GM12878 (cell line): Measurements from ENCODE around the gene KCNMB2. TPM values are rescaled to one million over a fixed set of nuclear protein-coding genes. Genes with fewer than 3 reads are reported as not detected.

ENCODE experiments used
- ATAC-seq: fragments of 200-7000 bp; cut with Tn5 transposase; 3 replicates; pipeline ENCODE4 v1.9.1; 2020; ENCODE audit warnings: mild to moderate bottlenecking, moderate library complexity
- BruUV-seq: library from RNA; stranded (reverse); fragments of 400-500 nt; replicated peaks from 2 replicates; lab custom pipeline; 2021; lab: Mats Ljungman, UMichigan
- CTCF ChIA-PET: fragments of 300-600 bp; sonication (Branson Sonifier 250); formaldehyde crosslinking; extraction: SDS; loops from one replicate; lab custom pipeline; 2021; ENCODE audit warnings: inconsistent platforms; lab: Yijun Ruan, JAX
- POLR2A ChIA-PET: fragments of 350-600 bp; formaldehyde crosslinking; extraction: SDS; loops from one replicate; lab custom pipeline; 2021; ENCODE audit warnings: inconsistent platforms; lab: Charles Lee
- RAD21 ChIA-PET: fragments of 300-600 bp; sonication (Branson Sonifier 250); formaldehyde crosslinking; loops from one replicate; lab custom pipeline; 2023; ENCODE audit warnings: antibody characterized with exemption; ENCODE audit not compliant: unreplicated experiment; lab: Charles Lee
- SMC1A ChIA-PET: fragments of 300-600 bp; sonication (Branson Sonifier 250); formaldehyde crosslinking; loops from one replicate; lab custom pipeline; 2023; ENCODE audit not compliant: unreplicated experiment, uncharacterized antibody; lab: Charles Lee
- DNase-seq: peaks from one replicate; pipeline ENCODE4 v3.0.0-alpha.2; 2011; ENCODE audit warnings: low read depth, low spot score
- FAIRE-seq: peaks from 3 replicates; lab custom pipeline; 2011; peaks lifted over from hg19 to GRCh38; lab: Jason Lieb, UNC
- H2AFZ ChIP-seq: 2 replicates; pipeline ENCODE4 v1.6.0; 2011; ENCODE audit warnings: low read depth, low read length, control low read depth; ENCODE audit not compliant: control insufficient read depth
- H3K27ac ChIP-seq: 2 replicates; pipeline ENCODE4 v1.5.1; 2011; ENCODE audit warnings: control low read depth; ENCODE audit not compliant: control insufficient read depth, insufficient read depth
- H3K27me3 ChIP-seq, 2 experiments: replicated peaks in 1 of 2; 2 replicates each; pipeline versions ENCODE4 v1.6.0 to v1.6.1; 2011; ENCODE audit warnings: low read length in 1 of 2; ENCODE audit not compliant: control insufficient read depth in 2 of 2, insufficient read depth in 2 of 2
- H3K36me3 ChIP-seq, 2 experiments: 2 replicates each; pipeline ENCODE4 v1.5.1; 2011; ENCODE audit warnings: low read length in 1 of 2; ENCODE audit not compliant: control insufficient read depth in 2 of 2, insufficient read depth in 2 of 2
- H3K4me1 ChIP-seq: 2 replicates; pipeline ENCODE4 v1.6.1; 2011; ENCODE audit warnings: mild to moderate bottlenecking, low read length, moderate library complexity, mixed read lengths; ENCODE audit not compliant: control insufficient read depth, insufficient read depth
- H3K4me2 ChIP-seq: 2 replicates; pipeline ENCODE4 v1.6.0; 2011; ENCODE audit warnings: control low read depth; ENCODE audit not compliant: control insufficient read depth, insufficient read depth
- H3K4me3 ChIP-seq: fragments of 200-600 bp; sonication (generic); 2 replicates; pipeline ENCODE4 v1.5.1; 2016
- H3K79me2 ChIP-seq: 2 replicates; pipeline ENCODE4 v1.6.0; 2011; ENCODE audit warnings: low read length; ENCODE audit not compliant: control insufficient read depth, insufficient read depth
- H3K9ac ChIP-seq: 2 replicates; pipeline ENCODE4 v1.8.0; 2011; ENCODE audit warnings: low read length, control low read depth, mixed read lengths; ENCODE audit not compliant: control insufficient read depth, insufficient read depth
- H3K9me3 ChIP-seq: replicated peaks from 3 replicates; pipeline ENCODE4 v1.5.1; 2011; ENCODE audit warnings: mild to moderate bottlenecking, low read length; ENCODE audit not compliant: control insufficient read depth, insufficient read depth
- H4K20me1 ChIP-seq: 2 replicates; pipeline ENCODE4 v1.6.0; 2011; ENCODE audit not compliant: control insufficient read depth, insufficient read depth
- ASH2L ChIP-seq: fragments of 300-600, 200-600 bp; sonication (generic); IDR thresholded peaks from 2 replicates; pipeline ENCODE4 v1.6.1; 2017; ENCODE audit warnings: low read depth, mild to moderate bottlenecking, borderline replicate concordance
- CBFB ChIP-seq: IDR thresholded peaks from 2 replicates; pipeline ENCODE4 v1.6.1; 2016; ENCODE audit warnings: antibody characterized with exemption, low read depth
- CREB1 ChIP-seq: IDR thresholded peaks from 2 replicates; pipeline ENCODE4 v1.6.1; 2012; ENCODE audit warnings: low read depth, mild to moderate bottlenecking, inconsistent platforms
- CREM ChIP-seq: IDR thresholded peaks from 2 replicates; pipeline ENCODE4 v1.6.1; 2014; ENCODE audit warnings: antibody characterized with exemption, low read depth
- PBX3 ChIP-seq: IDR thresholded peaks from 2 replicates; pipeline ENCODE4 v1.6.1; 2011; ENCODE audit warnings: mild to moderate bottlenecking, low read depth, low read length, moderate library complexity; ENCODE audit not compliant: insufficient replicate concordance
- POLR2AphosphoS5 ChIP-seq: IDR thresholded peaks from 2 replicates; pipeline ENCODE4 v1.6.1; 2011; ENCODE audit warnings: mild to moderate bottlenecking, low read length, inconsistent platforms
- RAD51 ChIP-seq: fragments of 450-650 bp; IDR thresholded peaks from 2 replicates; pipeline ENCODE4 v1.6.1; 2016; ENCODE audit warnings: moderate library complexity, mild to moderate bottlenecking, inconsistent platforms
- RELB ChIP-seq: fragments of 450-650 bp; IDR thresholded peaks from 2 replicates; pipeline ENCODE4 v1.6.1; 2017; ENCODE audit warnings: low read depth, mild to moderate bottlenecking, moderate library complexity
- RFX5 ChIP-seq: IDR thresholded peaks from 2 replicates; pipeline ENCODE4 v1.6.1; 2011; ENCODE audit warnings: low read depth, low read length, improper control_type of control experiment
- STAT3 ChIP-seq: IDR thresholded peaks from 2 replicates; pipeline ENCODE4 v1.6.1; 2011; ENCODE audit warnings: low read depth, low read length, improper control_type of control experiment
- TCF3 ChIP-seq: IDR thresholded peaks from 2 replicates; pipeline ENCODE4 v1.6.1; 2012; ENCODE audit warnings: low read depth, mild to moderate bottlenecking, low read length, borderline replicate concordance; ENCODE audit not compliant: insufficient read depth
- ZBED1 ChIP-seq: IDR thresholded peaks from 2 replicates; pipeline ENCODE4 v1.6.1; 2016; ENCODE audit warnings: borderline replicate concordance
- ZBTB33 ChIP-seq: fragments of 450-650 bp; IDR thresholded peaks from 2 replicates; pipeline ENCODE4 v1.6.1; 2017; ENCODE audit warnings: mild to moderate bottlenecking
- ZNF217 ChIP-seq: fragments of 450-650 bp; IDR thresholded peaks from 2 replicates; pipeline ENCODE4 v1.6.1; 2017; ENCODE audit warnings: antibody characterized with exemption, mild to moderate bottlenecking
- ZNF687 ChIP-seq: fragments of 450-650 bp; IDR thresholded peaks from 2 replicates; pipeline ENCODE4 v1.6.1; 2017; ENCODE audit warnings: mild to moderate bottlenecking, moderate library complexity
- ZSCAN29 ChIP-seq: fragments of 450-650 bp; IDR thresholded peaks from 2 replicates; pipeline ENCODE4 v1.6.1; 2017; ENCODE audit warnings: mild to moderate bottlenecking, moderate library complexity
- WGBS: methylation state at CpG from one replicate; pipeline ENCODE4 v1.1.6; 2016; ENCODE audit warnings: low lambda C conversion rate; ENCODE audit not compliant: insufficient replicate concordance, insufficient coverage; ENCODE audit errors: missing lambda C conversion rate; 5-methylcytosine and 5-hydroxymethylcytosine counted together
- in situ Hi-C: fragments of 300-500 bp; cut with MboI; formaldehyde crosslinking; loops from 9 replicates; pipeline ENCODE4 v1.14.3; 2018; ENCODE audit warnings: mixed read lengths
- intact Hi-C: fragments of 100-400 bp; cut with micrococcal nuclease; formaldehyde crosslinking; loops from one replicate; pipeline ENCODE4 v1.14.2; 2022; ENCODE audit not compliant: unreplicated experiment
- polyA plus RNA-seq, 11 experiments: library from polyadenylated mRNA; depleted of rRNA in 4 of 11; unstranded in 6 of 11; stranded (reverse) in 5 of 11; fragments of >200 nt; fragmentation: Nextera tagmentation in 4 of 11; fragmentation: Illumina TruSeq in 1 of 11; extraction: Ambion mirVana in 4 of 11; extraction: Trizol in 1 of 11; gene quantifications; 1 replicate in 1 of 11; 2 replicates in 10 of 11; pipeline versions ENCODE4 v1.2.1 to v1.2.3, GENCODE V29; 2011 to 2016; ENCODE audit warnings: inconsistent platforms in 2 of 11, missing spikeins in 2 of 11, low read depth in 1 of 11
- total RNA-seq, 4 experiments: library from RNA; depleted of rRNA in 3 of 4; stranded (reverse); fragments of >200 nt in 3 of 4; fragmentation: Illumina TruSeq in 1 of 4; extraction: Trizol in 1 of 4; gene quantifications; 2 replicates each; pipeline versions ENCODE4 v1.2.1 to v1.2.3, GENCODE V29; 2013 to 2021

The KCNMB2 gene
- total and polyA plus RNA-seq, 10 of the 15 experiments (the other 5 are each of a cell fraction or from before 2014, with no cell fraction given), result 0.22 to 18.8 (median 11.0) TPM

GRCh38 chr3:178849199-178849910, 313.1 kb downstream of the KCNMB2 start:
- FAIRE-seq, result no peak
- no peak overlapping the region for H3K27ac ChIP-seq
- SMC1A ChIA-PET, result interaction anchor here (0.6 kb wide), 1 partner anchor 296 kb away, joined by 4 read pairs; no protein-coding TSS in a partner anchor
- H3K27me3 ChIP-seq, result no peaks in the 10 kb centered on the region
- no peak overlapping the region for H2AFZ ChIP-seq
- WGBS, result 54% methylated on average over 4 of the region's 4 CpGs
- H3K36me3 ChIP-seq, result no peaks in the 10 kb centered on the region
- in situ Hi-C loops (no loop called here), intact Hi-C loops (no loop called here)
- RAD21 ChIA-PET, result interaction anchor here (0.6 kb wide), 1 partner anchor 81 kb away, joined by 3 read pairs; no protein-coding TSS in a partner anchor
- DNase-seq, result no peak
- H3K4me3 ChIP-seq, result no peak overlapping the region
- no peaks in the 10 kb centered on the region for H3K4me1 ChIP-seq
- no peak for ATAC-seq
- no peaks in the 10 kb centered on the region for H3K9me3 ChIP-seq
- POLR2A ChIA-PET, result no interaction called here
- H3K4me2 ChIP-seq, result no peak overlapping the region
- no TSS peak for BruUV-seq
- H4K20me1 ChIP-seq, result no peaks in the 10 kb centered on the region
- H3K9ac ChIP-seq, result no peak overlapping the region
- H3K79me2 ChIP-seq, result no peaks in the 10 kb centered on the region
- CTCF ChIA-PET, result interaction anchor here (1.0 to 1.2 kb wide), 2 partner anchors 20 to 23 kb away, joined by 3 to 5 read pairs; no protein-coding TSS in a partner anchor
- TF ChIP-seq CBFB, result no peak
- no peak for TF ChIP-seq ZBED1
- TF ChIP-seq RAD51, result no peak
- TF ChIP-seq ASH2L, result no peak
- no peak for TF ChIP-seq ZBTB33
- TF ChIP-seq PBX3, result no peak
- TF ChIP-seq ZSCAN29, result no peak
- TF ChIP-seq TCF3, result no peak
- no peak for TF ChIP-seq ZNF217
- no peak for TF ChIP-seq CREB1
- no peak for TF ChIP-seq CREM
- TF ChIP-seq RELB, result no peak
- TF ChIP-seq STAT3, result no peak
- no peak for TF ChIP-seq POLR2AphosphoS5
- TF ChIP-seq ZNF687, result no peak
- TF ChIP-seq RFX5, result no peak
